COLO668 (cell line): ENCODE measurements around the gene IL2RA.
"Not testable (repeated sequence)": the region's sequence is repeated elsewhere in the genome, so short reads cannot be mapped to it uniquely, and the experiment has no call there.

Source experiments
- DNase-seq: peaks from one replicate; lab custom pipeline; 2025; ENCODE audit not compliant: unreplicated experiment; lab: John Stamatoyannopoulos, UW

IL2RA gene

DNA sequence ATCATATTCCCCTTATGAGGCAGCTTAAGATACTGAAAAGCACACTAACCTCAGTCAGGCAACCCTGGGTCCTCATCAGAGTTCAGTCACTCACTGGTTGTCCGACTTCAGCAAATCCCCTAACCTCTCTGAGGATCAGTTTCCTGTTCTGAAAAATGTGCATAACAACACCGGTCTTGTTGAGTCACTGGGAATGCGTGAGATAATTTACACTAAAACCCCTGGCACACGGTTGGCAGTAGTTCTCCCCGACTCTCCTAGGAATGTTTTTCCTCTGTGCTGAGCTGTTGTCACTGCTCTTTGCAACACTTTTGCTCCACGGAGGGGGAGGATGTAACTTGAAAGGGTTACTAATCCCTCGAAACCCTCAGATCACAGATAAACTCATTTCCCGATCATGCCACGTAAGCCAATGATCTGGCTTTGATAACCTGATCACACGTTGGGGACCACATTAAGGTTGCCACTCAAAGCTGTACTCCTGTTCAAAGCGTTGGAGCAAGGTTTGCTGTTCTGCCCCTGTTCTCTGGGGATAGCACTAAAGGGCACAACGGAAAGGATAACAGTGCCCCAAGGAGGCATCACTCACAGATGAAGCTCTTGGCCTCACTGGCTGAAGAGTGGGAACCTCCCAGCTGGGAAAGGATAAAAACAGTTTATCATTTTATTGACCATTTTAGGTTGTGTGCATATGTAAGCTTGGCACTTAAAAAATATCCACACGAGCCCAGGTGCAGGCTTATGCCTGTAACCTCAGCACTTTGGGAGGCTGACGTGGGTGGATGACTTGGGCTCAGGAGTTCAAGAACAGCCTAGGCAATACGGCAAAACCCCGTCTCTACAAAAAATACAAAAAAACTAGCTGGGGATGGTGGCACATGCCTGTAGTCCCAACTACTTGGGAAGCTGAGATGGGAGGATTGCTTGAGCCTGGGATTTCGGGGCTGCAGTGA, 21.6 kb upstream of the IL2RA start:
- no peak for DNase-seq

GRCh38 chr10:6082496-6083395, 20.6 kb upstream of the IL2RA start:
- no peak for DNase-seq

DNA sequence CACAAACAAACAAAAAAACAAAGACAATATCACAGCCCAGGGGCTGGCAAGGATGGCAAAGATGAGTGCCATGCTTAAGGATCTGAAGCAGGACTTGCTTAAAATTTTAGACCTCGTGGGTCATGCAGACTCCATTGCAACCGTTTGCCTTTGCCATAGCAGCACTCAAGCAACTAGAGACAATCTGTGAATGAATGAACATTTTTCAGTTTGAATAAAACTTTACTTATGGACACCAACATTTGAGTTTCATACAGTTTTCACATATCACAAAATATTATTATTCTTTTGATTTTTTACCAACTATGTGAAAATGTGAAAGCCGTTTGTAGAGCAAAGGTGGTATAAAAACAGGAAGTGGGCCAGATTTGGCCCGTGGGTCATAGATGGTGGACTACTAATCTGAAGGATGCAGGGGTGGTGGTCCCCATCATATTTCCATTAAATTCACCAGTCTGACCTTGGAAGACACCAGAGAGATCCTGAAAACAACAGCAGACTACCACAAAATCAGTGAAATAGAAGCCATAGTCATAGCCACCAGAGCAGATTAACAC, 18.3 kb upstream of the IL2RA start:
- no peak for DNase-seq

- no peak for DNase-seq
These were observed 16.9 kb upstream of the IL2RA start for GRCh38 chr10:6079044-6079443.

- no peak for DNase-seq
These were observed 15.0 kb upstream of the IL2RA start for GRCh38 chr10:6077071-6077675.

DNA sequence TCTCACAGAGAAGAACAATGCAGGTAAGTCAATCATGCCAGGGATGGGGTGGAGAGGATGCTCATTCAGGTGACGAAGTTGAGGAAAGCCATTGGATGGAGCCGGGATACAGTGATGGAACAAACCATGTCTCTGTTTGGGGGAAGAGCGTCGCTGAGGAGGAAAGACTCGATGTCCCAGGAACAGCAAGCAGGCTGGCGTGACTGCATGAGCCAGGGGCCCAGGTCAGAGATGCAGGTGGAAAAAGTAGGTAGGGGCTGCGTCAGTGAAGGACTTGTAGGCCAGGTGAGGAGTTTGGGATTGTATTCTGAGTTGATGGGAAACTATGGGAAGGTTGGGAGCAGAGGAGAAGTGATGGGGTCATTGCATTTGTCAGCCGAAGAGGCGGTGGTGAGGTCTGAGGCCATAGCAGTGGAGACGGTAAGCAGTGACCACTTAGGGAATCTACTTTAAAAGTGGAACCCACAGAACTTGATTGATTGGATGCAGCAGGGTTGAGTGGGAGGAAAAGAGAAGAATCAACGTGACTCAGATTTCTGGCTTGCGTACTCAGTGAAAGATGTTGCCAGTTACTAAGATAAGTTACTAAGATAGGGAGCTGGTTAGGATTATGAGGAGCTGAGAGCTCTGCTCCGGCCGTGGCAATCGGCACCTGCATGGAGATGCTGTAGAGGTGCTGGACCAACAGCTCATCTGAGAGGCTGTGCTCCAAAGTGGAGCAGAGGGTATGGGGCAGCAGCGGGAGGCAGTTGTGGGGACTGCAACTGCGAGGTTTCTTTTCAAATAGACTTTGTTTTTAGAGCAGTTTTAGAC, 12.5 kb upstream of the IL2RA start:
- DNase-seq, result no peak

DNA sequence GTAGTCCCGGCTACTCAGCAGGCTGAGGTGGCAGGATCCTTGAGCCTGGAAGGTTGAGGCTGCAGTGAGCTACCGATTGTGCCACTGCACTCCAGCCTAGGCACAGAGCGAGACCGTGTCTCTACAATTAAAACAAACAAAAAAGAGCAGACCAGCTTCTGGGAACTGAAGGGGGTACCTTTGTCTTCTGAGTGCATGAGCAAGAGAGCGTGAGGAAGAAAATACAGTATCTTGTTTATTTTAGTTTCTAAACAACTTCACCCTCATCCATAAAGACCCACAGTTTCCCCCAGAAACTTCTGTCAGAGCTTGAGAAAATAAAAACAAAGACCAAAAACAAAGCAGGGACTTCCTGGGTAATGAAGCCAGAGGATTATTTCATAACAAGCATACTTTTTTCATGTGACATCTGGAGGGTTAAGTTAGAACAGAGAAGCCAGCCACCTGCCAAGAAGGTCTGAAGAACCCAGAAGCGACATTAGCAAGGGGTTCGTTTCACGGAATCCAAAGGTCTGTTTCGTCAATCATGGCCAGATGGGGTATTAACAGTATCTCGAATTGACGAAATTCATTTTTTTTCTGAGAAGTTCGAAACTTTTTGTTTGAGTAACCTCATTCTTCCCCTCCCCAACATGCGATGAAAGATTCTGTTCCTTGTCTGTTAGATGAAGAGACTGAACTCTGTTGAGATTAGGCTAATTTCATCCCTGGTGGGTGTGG, 10.2 kb upstream of the IL2RA start:
- DNase-seq, result no peak

DNA sequence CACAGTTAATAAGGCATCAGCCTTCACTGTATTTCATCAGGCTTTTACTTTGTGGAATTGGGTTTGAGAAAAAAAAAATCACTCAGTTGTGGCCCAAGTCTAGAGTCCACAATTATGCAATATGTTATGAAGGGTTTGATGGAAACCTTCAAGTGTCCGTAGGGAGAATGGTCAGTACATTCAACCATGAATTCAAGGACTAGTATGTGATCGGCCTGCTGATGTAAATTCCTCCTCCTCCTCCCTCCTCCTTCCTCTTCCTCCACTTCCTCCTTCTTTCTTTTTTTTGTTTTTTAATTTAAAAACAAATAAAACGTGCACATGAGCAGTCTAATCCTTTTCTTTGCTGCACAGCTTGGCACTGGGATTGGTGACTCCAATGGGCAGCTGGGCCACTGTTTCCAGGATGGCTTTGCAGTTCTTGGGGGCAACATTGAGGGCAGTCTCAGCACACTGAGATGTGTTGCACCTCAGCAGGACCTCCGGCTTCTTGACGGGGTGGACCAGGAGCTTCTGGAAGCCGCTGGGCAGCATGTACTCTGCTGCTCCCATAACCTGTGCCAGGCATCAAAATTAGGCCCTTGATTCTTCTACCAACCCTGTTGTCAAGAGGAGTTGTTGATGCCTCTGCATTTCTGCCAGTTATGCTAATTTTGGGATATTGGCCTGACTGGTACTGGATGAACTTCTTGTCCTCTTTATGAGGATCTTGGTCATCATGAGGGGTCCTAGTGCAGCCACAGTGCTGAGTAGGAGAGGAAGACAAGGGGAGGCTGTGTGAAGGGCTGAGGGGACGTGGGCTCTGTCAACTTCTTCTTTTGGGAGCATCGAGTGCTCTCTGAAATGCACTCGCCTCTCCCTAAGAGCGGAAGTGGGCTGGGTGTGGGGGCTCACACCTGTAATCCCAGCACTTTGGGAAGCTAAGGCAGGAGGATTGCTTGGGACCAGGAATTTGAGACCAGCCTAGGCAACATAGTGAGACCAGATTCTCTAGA, 9.3 kb upstream of the IL2RA start:
- no peak for DNase-seq

DNA sequence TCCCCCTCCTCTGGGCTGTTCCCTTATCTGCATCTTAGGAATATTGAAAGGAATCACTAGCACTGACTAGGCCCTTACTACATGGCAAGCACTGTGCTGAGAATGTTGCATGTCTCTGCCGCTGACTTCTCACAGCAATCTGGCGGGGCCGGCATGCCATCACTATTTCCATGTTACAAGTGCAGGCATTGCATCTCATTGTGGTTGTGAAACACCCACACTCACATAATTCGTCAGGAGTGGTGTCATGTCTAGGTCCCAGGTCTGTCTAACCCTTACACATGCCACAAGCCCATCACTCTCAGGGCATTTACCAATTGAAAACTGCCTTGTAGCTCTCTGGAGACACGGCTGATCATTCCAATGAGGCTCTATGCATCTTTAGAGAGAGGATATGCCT, 8.5 kb upstream of the IL2RA start:
- DNase-seq, result no peak

- DNase-seq, result no peak
These were observed 7.1 kb upstream of the IL2RA start for GRCh38 chr10:6069081-6069931.

DNA sequence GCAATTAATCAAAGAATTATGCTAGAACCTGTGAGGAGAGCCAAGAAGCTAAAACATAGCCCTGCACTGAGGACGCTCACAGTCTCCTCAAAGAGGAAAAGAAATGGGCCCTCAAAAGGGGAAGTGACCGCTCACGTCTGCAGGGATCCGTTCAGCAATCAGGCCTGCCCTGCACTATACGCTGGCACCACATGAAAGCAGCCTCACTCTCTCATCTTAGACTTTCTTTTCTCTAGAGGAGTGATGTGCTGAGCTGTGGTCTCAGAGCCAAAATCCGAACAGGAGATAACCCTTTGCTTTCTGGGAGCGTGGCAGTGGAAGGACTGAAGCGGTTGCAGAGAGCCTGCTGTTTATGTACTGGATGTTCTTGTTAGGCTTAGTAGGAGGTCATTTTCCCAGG, 6.3 kb upstream of the IL2RA start:
- DNase-seq, result no peak

DNA sequence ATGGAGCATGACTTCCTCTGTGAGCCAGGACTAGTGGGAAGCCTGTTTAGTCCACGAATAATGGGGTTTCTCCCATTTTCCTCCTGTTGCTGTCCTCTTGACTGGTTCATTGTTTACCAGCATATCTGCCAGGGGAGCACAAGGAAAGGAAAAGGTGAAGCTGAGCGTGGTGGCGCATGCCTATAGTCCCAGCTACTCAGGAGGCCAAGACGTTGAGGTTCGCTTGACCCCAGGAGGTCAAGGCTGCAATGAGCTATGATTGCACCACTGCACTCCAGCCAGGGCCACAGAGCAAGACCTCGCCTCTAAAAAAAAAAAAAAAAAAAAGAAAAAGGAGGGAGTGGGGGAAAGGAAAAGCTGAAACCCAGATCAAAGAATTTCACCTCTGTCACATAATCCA, 5.8 kb upstream of the IL2RA start:
- no peak for DNase-seq

DNA sequence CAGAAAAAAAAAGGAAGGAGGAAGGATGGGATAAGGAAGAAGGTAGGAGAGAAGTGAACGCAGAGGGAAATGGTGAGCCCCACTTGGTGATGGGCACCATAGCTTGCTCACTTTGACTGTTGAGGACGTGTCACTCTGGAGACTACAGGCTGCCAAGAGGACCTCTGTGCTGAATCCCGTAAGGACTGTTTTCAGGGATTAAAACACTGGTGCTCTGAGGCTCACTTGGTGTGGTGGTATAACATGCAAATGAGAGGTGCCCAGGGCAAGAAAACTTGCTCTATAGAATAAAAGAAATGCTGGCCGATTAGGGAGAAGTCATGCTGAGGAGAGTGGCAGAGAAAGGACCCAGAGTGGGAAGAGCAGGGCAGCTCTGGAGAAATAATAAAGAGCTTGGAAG, 5.3 kb upstream of the IL2RA start:
- DNase-seq, result no peak

DNA sequence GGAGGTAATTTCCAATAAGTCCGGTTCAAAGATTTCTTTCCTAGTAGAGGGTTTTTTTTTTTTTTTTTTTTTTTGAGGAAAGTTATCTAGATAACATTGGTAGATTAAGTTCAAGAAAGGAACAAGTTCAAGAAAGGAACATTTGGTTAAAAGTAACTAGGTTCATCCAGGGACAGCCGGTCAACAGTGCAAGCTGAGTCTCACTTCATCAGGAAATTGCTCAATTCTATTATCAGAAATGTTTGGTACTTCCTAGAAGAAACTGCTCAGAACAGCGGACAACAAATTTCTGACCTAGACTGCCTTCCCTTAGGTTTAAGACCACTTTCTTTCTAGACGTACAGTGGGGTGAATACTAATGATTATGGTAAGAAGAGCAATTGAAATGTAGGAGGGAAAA, 3.7 kb upstream of the IL2RA start:
- no peak for DNase-seq

GRCh38 chr10:6065406-6065805, 3.2 kb upstream of the IL2RA start:
- no peak for DNase-seq

GRCh38 chr10:6064726-6065125, 2.6 kb upstream of the IL2RA start:
- not testable (repeated sequence) for DNase-seq

DNA sequence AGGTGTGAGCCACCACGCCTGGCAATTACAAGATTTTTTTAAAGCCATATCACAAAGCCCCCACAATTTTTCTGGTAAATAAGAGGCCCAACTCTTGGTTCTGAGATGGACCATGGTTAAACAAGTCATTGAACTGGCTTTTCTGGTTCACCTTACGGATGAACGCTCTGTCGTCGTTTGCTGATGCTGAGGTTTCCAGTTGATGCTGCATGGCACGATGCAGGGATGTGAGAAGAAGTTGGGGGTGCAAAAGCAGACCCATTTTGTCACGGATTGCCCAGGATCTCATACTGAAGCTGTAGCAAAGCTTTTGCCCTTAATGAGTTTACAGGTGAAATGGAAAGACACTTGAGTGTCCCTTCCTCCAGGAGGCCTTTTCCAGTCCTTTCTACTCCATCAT, 2.0 kb upstream of the IL2RA start:
- DNase-seq, result no peak

- DNase-seq, result no peak
These were observed 1.1 kb downstream of the IL2RA start for GRCh38 chr10:6061056-6061455.
